Small intestine (tissue), 7 donors: Measurements from ENCODE around the gene COPS2. TPM values are rescaled to one million over a fixed set of nuclear protein-coding genes. Genes with fewer than 3 reads are reported as not detected.

Experiments used
- DNase-seq, 2 donors: peaks; one replicate each; pipeline versions ENCODE4 v3.0.0 to v3.0.0-alpha.2; 2013
- FAIRE-seq: peaks from 2 replicates; lab custom pipeline; 2012; peaks lifted over from hg19 to GRCh38; lab: Jason Lieb, UNC
- H3K27ac ChIP-seq, 3 donors: one replicate each; pipeline ENCODE4 v1.5.1; 2013; ENCODE audit warnings: low read length in 2 of 3, mild to moderate bottlenecking in 2 of 3, control low read depth in 1 of 3, inconsistent platforms in 1 of 3, low read depth in 1 of 3, moderate library complexity in 1 of 3
- H3K27me3 ChIP-seq, 3 donors: one replicate each; pipeline ENCODE4 v1.6.1; 2013; ENCODE audit warnings: low read length in 3 of 3, inconsistent platforms in 1 of 3; ENCODE audit not compliant: control insufficient read depth in 3 of 3, insufficient read depth in 3 of 3
- H3K36me3 ChIP-seq, 3 donors: one replicate each; pipeline ENCODE4 v1.6.1; 2013; ENCODE audit warnings: low read length in 3 of 3, inconsistent platforms in 1 of 3, low read depth in 1 of 3, mild to moderate bottlenecking in 1 of 3, moderate library complexity in 1 of 3; ENCODE audit not compliant: control insufficient read depth in 3 of 3, insufficient read depth in 2 of 3
- H3K4me1 ChIP-seq, 3 donors: one replicate each; pipeline ENCODE4 v1.6.1; 2013; ENCODE audit warnings: low read length in 2 of 3, inconsistent platforms in 1 of 3, low read depth in 1 of 3, mild to moderate bottlenecking in 1 of 3, moderate library complexity in 1 of 3; ENCODE audit not compliant: control insufficient read depth in 3 of 3, insufficient read depth in 2 of 3
- H3K4me3 ChIP-seq, 3 donors: one replicate each; pipeline ENCODE4 v1.5.1; 2013; ENCODE audit warnings: low read length in 3 of 3, control low read depth in 1 of 3, inconsistent platforms in 1 of 3, low read depth in 1 of 3, mild to moderate bottlenecking in 1 of 3, moderate library complexity in 1 of 3
- H3K9me3 ChIP-seq, 2 donors: one replicate each; pipeline ENCODE4 v1.6.1; 2013; ENCODE audit warnings: low read depth in 1 of 2, low read length in 1 of 2; ENCODE audit not compliant: control insufficient read depth in 2 of 2, insufficient read depth in 1 of 2
- WGBS, 3 donors: extraction: QIAGEN DNeasy Blood & Tissue Kit; methylation state at CpG; one replicate each; pipeline ENCODE4 v1.1.7; 2013; 5-methylcytosine and 5-hydroxymethylcytosine counted together
- polyA plus RNA-seq, 4 donors: library from polyadenylated mRNA; stranded (reverse) in 3 of 4; unstranded in 1 of 4; fragments of 200-250 nt in 3 of 4; fragments of 120-200 nt in 1 of 4; gene quantifications; one replicate each; pipeline versions ENCODE4 v1.2.1 to v1.2.3, GENCODE V29; 2013
- donor health status: healthy with polysubstance abuse.
- donor health status: control.
- donor health status: control.
- donor health status: Bipolar disorder and iron deficiency.
- donor health status: healthy.

The COPS2 gene
- polyA plus RNA-seq, 4 donors: 48.2 to 100 (median 50.2) TPM

DNA sequence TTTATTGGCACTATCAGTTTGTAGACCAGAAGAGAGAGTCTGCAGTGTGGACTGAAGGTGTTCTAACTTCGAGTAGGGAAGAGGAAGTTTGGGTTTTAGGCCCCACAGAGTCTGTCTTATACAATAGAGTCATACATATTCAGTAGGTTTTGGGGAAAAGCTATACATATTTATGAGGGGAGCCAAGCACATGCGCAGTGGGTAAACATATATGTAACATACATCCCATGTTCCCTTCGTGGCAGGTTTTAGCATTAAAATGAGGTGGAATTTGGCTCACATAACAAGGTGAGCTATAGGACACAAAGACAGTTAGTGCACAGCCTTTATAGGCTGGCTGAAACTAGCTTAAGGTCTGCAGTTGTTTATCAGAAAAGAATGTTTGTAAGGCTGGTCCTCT lies 19.5 kb upstream of the COPS2 start:
- peak overlapping the region in 2 of 3 donors; percentile 3 to 41 for H3K27ac ChIP-seq
- FAIRE-seq (no peak), DNase-seq (no peak)
- no peak overlapping the region for H3K4me3 ChIP-seq
- H3K4me1 ChIP-seq: peaks cover 0 to 10% (median 0%) of the 10 kb centered on the region in 3 donors
- 84 to 93% (median 87%) methylated on average over 3 of the region's 3 CpGs for WGBS, 3 donors
- no peaks in the 10 kb centered on the region for H3K27me3 ChIP-seq
- peaks cover 0 to 6% (median 2%) of the 10 kb centered on the region in 3 donors for H3K36me3 ChIP-seq
- H3K9me3 ChIP-seq: no peaks in the 10 kb centered on the region

DNA sequence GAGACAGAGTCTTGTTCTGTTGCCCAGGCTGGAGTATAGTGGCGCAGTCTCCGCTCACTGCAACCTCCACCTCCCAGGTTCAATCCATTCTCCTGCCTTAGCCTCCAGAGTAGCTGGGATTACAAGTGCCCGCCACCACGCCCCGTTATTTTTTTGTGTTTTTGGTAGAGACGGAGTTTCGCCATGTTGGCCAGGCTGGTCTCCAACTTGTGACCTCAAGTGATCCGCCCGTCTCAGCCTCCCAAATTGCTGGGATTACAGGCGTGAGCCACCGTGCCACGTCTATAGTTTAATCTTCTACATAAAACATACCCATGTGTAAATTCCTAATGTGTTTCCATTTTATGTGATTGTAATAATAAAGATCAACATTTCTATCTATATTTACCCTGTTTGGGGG lies 16.4 kb upstream of the COPS2 start:
- no peak for DNase-seq
- Histone ChIP-seq H3K4me1 (peaks cover 0 to 16% (median 4%) of the 10 kb centered on the region in 3 donors), H3K27ac (no peak overlapping the region), H3K4me3 (peak overlapping the region in 1 of 3 donors; percentile 15), H3K27me3 (no peaks in the 10 kb centered on the region), H3K36me3 (peaks cover 0 to 3% (median 0%) of the 10 kb centered on the region in 3 donors), H3K9me3 (no peaks in the 10 kb centered on the region)
- 96 to 100% (median 98%) methylated on average over 12 of the region's 12 CpGs for WGBS, 3 donors
- no peak for FAIRE-seq

DNA sequence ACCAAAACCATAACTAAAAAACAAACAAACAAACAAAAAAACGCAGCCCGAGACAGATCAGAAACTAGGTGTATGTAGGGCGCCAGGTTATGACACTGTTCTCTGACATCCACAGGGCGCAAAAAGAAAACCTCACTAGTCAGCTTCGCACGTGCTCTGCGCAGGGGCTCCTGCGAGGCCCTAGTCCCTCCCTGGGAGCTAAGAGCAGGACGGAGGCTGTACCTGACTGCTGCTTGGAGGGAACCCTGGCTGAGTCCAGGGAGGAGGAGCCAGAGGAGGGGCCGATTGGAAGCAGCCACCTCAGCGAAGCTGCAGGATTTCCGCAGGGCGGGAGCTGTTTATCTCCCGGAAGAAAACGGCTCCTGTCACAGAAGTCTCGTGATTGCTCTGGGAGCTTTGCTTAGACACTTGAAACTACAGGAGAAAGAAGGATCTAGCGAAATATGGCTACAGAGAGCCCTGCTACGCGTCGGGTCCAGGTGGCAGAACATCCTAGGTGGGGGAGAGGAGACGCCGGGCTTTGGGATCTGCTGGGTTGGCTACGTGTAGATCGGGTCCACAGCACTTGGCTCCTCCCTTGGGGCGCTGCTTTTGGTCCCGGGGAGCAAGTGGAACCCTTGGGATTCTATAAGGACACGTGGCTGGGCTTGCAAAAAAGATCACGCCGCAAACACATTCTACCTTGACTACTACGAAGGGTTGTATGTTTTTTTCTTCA lies 14.6 kb upstream of the COPS2 start, which contains the start of gene GALK2:
Gene GALK2, plus strand, starts transcription at position 368 of the 718 bp plus-strand sequence. Its CDS starts 76 bp downstream, at position 444.
- FAIRE-seq (no peak), DNase-seq (peak; percentile 97)
- H3K27ac ChIP-seq: peak within 1 kb of the TSS; percentile 87 to 94 (median 94)
- peak within 1 kb of the TSS; percentile 65 to 85 (median 75) for H3K4me3 ChIP-seq
- H3K27me3 ChIP-seq: no peaks in the 10 kb centered on the region
- H3K36me3 ChIP-seq: peaks cover 0 to 3% (median 0%) of the 10 kb centered on the region in 3 donors
- WGBS, 3 donors: 1 to 3% (median 2%) methylated on average over 30 of the region's 30 CpGs
- H3K4me1 ChIP-seq: peaks cover 0 to 14% (median 4%) of the 10 kb centered on the region in 3 donors
- H3K9me3 ChIP-seq: no peaks in the 10 kb centered on the region

DNA sequence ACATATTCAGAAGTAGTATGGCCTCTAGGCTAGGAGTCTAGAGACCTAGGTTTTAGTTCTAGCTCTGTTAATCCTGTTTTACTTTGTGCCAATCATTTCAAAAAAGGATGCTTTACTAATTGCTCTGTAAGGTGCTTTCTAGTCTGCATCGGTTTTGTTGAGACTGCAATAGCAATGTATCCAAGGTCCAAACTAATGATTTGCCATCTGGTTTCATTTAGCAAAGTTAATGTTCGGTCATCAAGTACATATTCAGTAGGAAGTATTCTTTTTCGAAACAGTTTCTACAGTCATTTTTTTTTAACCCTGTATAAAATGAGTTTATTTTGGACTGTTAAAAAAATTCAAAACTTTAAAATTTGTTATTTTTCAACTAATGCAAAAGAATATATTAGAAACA lies 12.6 kb upstream of the COPS2 start:
- Histone ChIP-seq H3K27ac (no peak overlapping the region), H3K9me3 (no peaks in the 10 kb centered on the region), H3K27me3 (no peaks in the 10 kb centered on the region), H3K4me1 (peaks cover 0 to 9% (median 4%) of the 10 kb centered on the region in 3 donors), H3K4me3 (no peak overlapping the region), H3K36me3 (no peaks in the 10 kb centered on the region)
- DNase-seq (peak in 1 of 2 donors; percentile 31), FAIRE-seq (no peak)
- WGBS, 3 donors: 59 to 82% (median 62%) methylated on average over 3 of the region's 3 CpGs

DNA sequence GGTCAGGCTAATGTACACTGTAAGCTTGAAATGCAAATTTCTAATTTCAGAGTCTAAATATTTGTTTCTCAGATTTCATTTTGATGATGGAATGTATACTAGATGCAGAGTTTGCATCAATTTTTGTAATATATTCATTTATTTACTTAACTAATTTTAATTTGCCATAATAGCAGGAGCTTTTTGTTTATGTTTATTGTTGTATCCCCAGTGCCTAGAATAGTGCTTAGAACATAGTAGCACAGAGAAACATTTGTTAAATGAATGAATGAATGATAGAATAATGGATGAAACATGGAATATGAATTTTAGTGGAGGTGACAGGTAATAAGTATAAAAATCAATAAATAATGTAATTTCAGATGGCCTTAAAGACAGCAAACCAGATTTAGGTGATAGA lies 9.5 kb upstream of the COPS2 start:
- no peak for DNase-seq
- H3K27ac ChIP-seq: no peak overlapping the region
- no peak overlapping the region for H3K4me3 ChIP-seq
- H3K4me1 ChIP-seq: peaks cover 0 to 6% (median 4%) of the 10 kb centered on the region in 3 donors
- peaks cover 0 to 2% (median 2%) of the 10 kb centered on the region in 3 donors for H3K36me3 ChIP-seq
- no peaks in the 10 kb centered on the region for H3K9me3 ChIP-seq
- no peaks in the 10 kb centered on the region for H3K27me3 ChIP-seq
- no peak for FAIRE-seq

DNA sequence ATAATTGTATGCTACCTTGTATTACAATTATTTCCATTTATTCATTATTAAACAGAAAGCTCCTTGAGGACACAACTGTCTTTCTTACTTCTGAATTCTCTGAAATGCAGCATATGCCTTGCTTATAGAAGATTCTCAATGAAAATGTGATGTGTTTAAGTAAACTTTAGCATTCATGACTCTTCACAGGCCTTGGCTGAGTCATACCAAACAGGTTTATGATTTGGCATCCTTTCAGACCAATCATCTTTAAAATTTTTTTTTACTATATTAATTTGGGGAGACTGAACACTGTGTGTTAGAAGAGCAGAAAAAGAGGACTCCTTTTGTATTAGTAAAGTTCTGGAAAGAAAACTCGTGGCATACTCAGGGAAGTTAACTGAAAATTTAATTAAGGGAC lies 8.3 kb upstream of the COPS2 start:
- Histone ChIP-seq H3K27ac (no peak overlapping the region), H3K9me3 (no peaks in the 10 kb centered on the region), H3K27me3 (no peaks in the 10 kb centered on the region), H3K4me1 (no peaks in the 10 kb centered on the region), H3K36me3 (peaks cover 0 to 2% (median 2%) of the 10 kb centered on the region in 3 donors), H3K4me3 (no peak overlapping the region)
- no peak for DNase-seq
- WGBS, 3 donors: 85 to 89% (median 87%) methylated on average over 1 of the region's 1 CpG
- FAIRE-seq: no peak

DNA sequence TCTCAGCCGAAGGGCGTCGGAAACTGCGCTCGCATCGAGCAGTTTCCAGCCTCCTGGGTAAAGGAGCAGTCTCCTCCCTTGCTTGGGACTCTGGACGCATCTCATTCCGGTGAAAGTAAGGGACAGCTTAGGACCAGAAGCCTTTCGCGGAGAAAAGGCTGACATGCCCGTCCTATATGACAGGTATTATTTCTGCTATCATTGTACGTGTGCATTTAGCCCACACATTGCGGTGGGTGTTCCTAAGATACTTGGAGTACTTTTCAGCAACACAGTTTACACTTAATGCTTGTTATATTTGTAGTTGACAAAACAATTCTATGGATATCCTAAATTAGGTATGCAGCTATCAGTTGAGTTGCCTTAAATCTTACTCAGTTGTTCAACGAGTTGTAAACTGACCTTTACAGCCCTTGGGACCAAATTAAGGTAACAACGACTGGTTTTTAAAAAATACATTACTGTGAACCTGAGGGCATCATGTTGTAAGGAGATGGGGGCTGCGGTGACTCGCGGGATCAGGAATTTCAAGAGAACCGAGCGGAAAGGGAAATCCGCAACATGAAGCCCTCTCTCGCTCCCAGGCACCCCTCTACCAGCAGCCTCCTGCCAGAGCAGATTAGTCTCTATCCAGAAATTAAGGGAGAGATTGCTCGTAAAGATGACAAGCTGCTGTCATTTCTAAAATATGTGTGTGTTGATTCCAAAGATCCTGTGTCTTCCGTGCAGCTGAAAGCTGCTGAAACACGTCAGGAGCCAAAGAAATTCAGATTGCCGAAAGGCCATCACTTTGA lies 632 bp upstream of the COPS2 start:
- no peaks in the 10 kb centered on the region for H3K27me3 ChIP-seq
- WGBS, 3 donors: 0 to 1% (median 1%) methylated on average over 26 of the region's 26 CpGs
- no peaks in the 10 kb centered on the region for H3K4me1 ChIP-seq
- peak overlapping the region; percentile 42 to 95 (median 82) for H3K4me3 ChIP-seq
- H3K27ac ChIP-seq: peak overlapping the region; percentile 81
- FAIRE-seq: no peak
- no peaks in the 10 kb centered on the region for H3K36me3 ChIP-seq
- DNase-seq: peak in 1 of 2 donors; percentile 26
- H3K9me3 ChIP-seq: no peaks in the 10 kb centered on the region

DNA sequence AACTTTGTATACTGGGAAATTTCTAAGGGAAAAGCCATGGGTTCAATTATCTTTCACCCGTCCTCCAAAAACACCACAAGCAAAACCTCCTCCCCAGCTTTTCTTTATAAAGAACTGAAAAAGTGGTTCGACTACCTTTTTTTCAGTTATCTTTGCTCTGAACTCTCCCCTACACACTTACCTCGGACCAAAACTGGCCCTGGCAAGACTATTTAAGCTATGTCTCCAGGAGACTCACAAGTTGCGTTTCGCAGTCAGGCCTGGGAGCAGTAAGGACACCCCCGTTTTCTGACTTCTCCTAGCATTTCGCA lies 645 bp downstream of the COPS2 start:
- Histone ChIP-seq H3K36me3 (no peaks in the 10 kb centered on the region), H3K4me1 (no peaks in the 10 kb centered on the region), H3K27ac (peak overlapping the region; percentile 75 to 88 (median 87)), H3K9me3 (no peaks in the 10 kb centered on the region), H3K27me3 (no peaks in the 10 kb centered on the region), H3K4me3 (peak overlapping the region; percentile 82 to 95 (median 86))
- no peak for FAIRE-seq
- peak in 1 of 2 donors; percentile 3 for DNase-seq
- 0 to 1% (median 0%) methylated on average over 7 of the region's 7 CpGs for WGBS, 3 donors
